Astrocyte of the spinal cord (primary cell): ENCODE data around the gene RPS6KA2.

ENCODE experiments used
- DNase-seq: peaks from one replicate; pipeline ENCODE4 v3.0.0; 2011; ENCODE audit warnings: low read depth, low spot score
- H3K4me3 ChIP-seq: 2 replicates; pipeline ENCODE4 v1.5.1; 2011; ENCODE audit warnings: low read depth, mild to moderate bottlenecking, low read length, moderate library complexity
- CTCF ChIP-seq: IDR thresholded peaks from 2 replicates; pipeline ENCODE4 v1.5.1; 2012; ENCODE audit warnings: low read depth, mild to moderate bottlenecking, low read length, inconsistent platforms
- in situ Hi-C: cut with HindIII; loops from 2 replicates; pipeline ENCODE4 v1.10.0; 2017; ENCODE audit warnings: low sequenced_read_pairs

RPS6KA2 gene

GRCh38 chr6:166544296-166544605 lies 82.8 kb downstream of the RPS6KA2 start:
- no peak for DNase-seq
- H3K4me3 ChIP-seq = no peak overlapping the region
- in situ Hi-C loops = no loop called here
- TF ChIP-seq CTCF = no peak

- no peak overlapping the region for H3K4me3 ChIP-seq
- TF ChIP-seq CTCF = no peak
- in situ Hi-C loops = no loop called here
- no peak for DNase-seq
Measured at GRCh38 chr6:166543603-166544295, 83.3 kb downstream of the RPS6KA2 start.

- in situ Hi-C loops = no loop called here
- no peak for DNase-seq
- no peak overlapping the region for H3K4me3 ChIP-seq
- no peak for TF ChIP-seq CTCF
Measured at GRCh38 chr6:166542580-166542912, 84.5 kb downstream of the RPS6KA2 start.

- no peak for TF ChIP-seq CTCF
- DNase-seq = no peak
- H3K4me3 ChIP-seq = no peak overlapping the region
- in situ Hi-C loops = no loop called here
Measured at GRCh38 chr6:166541876-166542579, 85.0 kb downstream of the RPS6KA2 start.

- H3K4me3 ChIP-seq = no peak overlapping the region
- no peak for TF ChIP-seq CTCF
- no peak for DNase-seq
- in situ Hi-C loops = no loop called here
Measured at GRCh38 chr6:166541366-166541765, 85.7 kb downstream of the RPS6KA2 start.

- no peak for DNase-seq
- TF ChIP-seq CTCF = no peak
- no peak overlapping the region for H3K4me3 ChIP-seq
- in situ Hi-C loops = no loop called here
Measured at GRCh38 chr6:166540631-166541331, 86.3 kb downstream of the RPS6KA2 start.
